ENCODE results near the gene WHAMM. TPM values are rescaled to one million over a fixed set of nuclear protein-coding genes. Genes with fewer than 3 reads are reported as not detected.

Gene WHAMM
- polyA plus RNA-seq, 2 of the 4 experiments (the other 2 are of a cell fraction): 5.1 to 5.6 TPM

DNA sequence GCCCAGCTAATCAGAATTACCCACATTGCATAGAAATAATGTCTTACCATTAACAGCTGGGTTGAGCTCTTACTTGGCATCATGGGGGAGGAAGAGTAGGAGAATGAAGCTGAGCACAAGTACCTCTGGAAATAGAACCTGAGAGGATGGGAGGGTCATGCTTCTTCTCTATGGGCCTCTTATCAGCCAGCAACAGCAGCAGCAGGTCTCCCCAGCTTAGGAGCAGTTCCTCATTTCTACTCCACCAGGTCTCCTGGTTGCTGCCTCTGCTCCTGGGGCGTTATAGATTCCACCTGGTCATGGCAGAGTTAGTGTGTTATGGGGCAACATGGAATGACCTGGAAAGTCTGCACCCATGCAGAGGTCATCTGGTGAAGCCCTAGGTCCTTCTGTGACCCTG is 6.9 kb upstream of the WHAMM start:
- no peak for DNase-seq (ENCODE audit: low read depth in 1 of 2, low spot score in 1 of 2)
- ChIA-PET CTCF (interaction anchor here (1.5 kb wide), 1 partner anchor 11 kb away, joined by 6 read pairs; no protein-coding TSS in a partner anchor), POLR2A (no interaction called here)
- Histone ChIP-seq H3K4me2 (no peak overlapping the region), H3K27ac (no peak overlapping the region), H3K4me1 (no peaks in the 10 kb centered on the region), H3K9me3 (no peaks in the 10 kb centered on the region), H3K4me3 (no peak overlapping the region)
- no peak for ATAC-seq
- WGBS (ENCODE audit: missing lambda C conversion rate): 0% methylated on average over 1 of the region's 1 CpG
- FAIRE-seq: no peak
- no peak for TF ChIP-seq JUNB (IDR thresholded peaks at IDR 0.05)
- TF ChIP-seq, protein P1, sequence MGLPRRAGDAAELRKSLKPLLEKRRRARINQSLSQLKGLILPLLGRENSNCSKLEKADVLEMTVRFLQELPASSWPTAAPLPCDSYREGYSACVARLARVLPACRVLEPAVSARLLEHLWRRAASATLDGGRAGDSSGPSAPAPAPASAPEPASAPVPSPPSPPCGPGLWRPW (IDR thresholded peaks at IDR 0.05): no peak
- no peak for TF ChIP-seq GATA3 (IDR thresholded peaks at IDR 0.05; ENCODE audit: borderline replicate concordance)
- no peak for TF ChIP-seq RARB (CRISPR knock-in tag; IDR thresholded peaks at IDR 0.05)
- no peak for TF ChIP-seq SMC3 (IDR thresholded peaks at IDR 0.05)
- no peak for TF ChIP-seq RNF2 (IDR thresholded peaks at IDR 0.05; ENCODE audit: borderline replicate concordance, low read depth)
- TF ChIP-seq ZSCAN20 (CRISPR knock-in tag; IDR thresholded peaks at IDR 0.05): no peak
- no peak for TF ChIP-seq CEBPB (IDR thresholded peaks at IDR 0.05)
- TF ChIP-seq TP53 (CRISPR knock-in tag; IDR thresholded peaks at IDR 0.05): no peak

DNA sequence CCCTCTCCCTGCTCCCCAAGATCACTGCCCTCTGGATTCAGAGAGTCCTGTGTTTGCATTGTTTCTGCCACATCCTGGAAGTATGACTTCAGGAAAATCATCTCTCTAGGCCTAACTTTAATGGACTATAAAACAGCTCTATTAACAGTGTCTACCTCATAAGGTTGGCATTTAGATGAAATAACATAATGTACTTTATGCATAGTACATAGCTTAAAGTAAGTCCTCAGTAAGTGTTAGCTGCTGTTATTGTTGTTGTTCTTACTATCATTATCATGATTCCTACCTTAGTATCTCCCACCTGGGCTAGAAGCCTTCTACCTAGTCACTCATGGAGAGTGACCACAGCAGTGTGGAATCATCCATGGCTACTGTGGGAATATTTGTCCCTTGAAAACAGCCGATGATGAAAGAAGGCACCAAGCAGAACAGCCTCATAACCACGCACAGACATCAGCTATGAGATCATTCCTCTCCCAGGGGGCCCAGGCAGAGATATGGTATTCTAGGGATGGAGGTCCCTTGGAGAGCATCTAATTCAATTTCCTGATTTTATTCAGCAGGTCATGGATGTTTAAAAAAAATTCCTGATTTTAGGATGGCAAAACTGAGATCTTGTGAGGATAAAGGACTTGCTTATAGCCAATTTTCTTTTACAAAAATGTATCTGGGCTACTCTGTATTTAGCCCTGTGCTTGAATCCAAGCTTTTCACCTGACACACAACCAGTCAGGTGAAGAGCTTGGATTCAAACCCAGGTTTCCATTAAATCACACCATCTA is 5.4 kb upstream of the WHAMM start:
- TF ChIP-seq, protein P2, sequence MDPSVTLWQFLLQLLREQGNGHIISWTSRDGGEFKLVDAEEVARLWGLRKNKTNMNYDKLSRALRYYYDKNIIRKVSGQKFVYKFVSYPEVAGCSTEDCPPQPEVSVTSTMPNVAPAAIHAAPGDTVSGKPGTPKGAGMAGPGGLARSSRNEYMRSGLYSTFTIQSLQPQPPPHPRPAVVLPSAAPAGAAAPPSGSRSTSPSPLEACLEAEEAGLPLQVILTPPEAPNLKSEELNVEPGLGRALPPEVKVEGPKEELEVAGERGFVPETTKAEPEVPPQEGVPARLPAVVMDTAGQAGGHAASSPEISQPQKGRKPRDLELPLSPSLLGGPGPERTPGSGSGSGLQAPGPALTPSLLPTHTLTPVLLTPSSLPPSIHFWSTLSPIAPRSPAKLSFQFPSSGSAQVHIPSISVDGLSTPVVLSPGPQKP (IDR thresholded peaks at IDR 0.05; ENCODE audit: low read depth, low read length): no peak
- TF ChIP-seq CEBPB (IDR thresholded peaks at IDR 0.05) (no peak), RAD21 (conservative IDR thresholded peaks at IDR 0.05 in 1 of 2, IDR thresholded peaks at IDR 0.05 in 1 of 2) (no peak)
- Histone ChIP-seq H3K27ac (no peak overlapping the region), H3K4me2 (no peak overlapping the region), H3K4me3 (no peak overlapping the region), H3K4me1 (peaks cover 5% of the 10 kb centered on the region; the same call in 1 of the 3 replicates), H3K9me3 (no peaks in the 10 kb centered on the region)
- ATAC-seq: no peak
- WGBS (ENCODE audit: missing lambda C conversion rate): 54% methylated on average over 2 of the region's 2 CpGs
- DNase-seq (ENCODE audit: low read depth in 1 of 2, low spot score in 1 of 2): no peak
- no peak for FAIRE-seq
- ChIA-PET CTCF (interaction anchor here (0.9 to 1.5 kb wide), 4 partner anchors 9 to 273 kb away, joined by 3 to 6 read pairs (median 4); no protein-coding TSS in a partner anchor), POLR2A (no interaction called here)

DNA sequence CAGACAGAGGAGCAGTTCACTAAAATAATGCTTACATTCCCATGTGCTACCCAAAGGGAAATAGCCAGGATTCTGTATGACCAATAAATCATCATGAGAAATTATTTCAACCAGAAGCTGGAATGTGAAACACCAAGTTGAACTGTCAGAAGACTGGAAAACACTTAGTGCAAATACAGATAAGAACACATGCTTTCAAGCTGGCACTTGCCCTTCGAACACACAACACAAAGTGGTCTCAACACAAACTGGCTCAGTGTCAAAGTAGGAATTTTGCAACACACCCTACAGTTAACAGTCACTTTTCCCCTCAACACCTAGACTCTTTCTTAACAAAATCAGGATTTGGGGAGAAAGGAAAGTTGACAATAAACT is 4.9 kb upstream of the WHAMM start:
- Histone ChIP-seq H3K9me3 (no peaks in the 10 kb centered on the region), H3K4me2 (no peak overlapping the region), H3K4me1 (peaks cover 6% of the 10 kb centered on the region; the same call in 1 of the 3 replicates), H3K27ac (no peak overlapping the region), H3K4me3 (no peak overlapping the region)
- ChIA-PET POLR2A (no interaction called here), CTCF (interaction anchor here (1.2 to 1.3 kb wide), 2 partner anchors 45 to 273 kb away, joined by 3 read pairs; no protein-coding TSS in a partner anchor)
- DNase-seq (ENCODE audit: low read depth in 1 of 2, low spot score in 1 of 2) (no peak), FAIRE-seq (no peak), ATAC-seq (no peak)
- TF ChIP-seq EHF (CRISPR knock-in tag; IDR thresholded peaks at IDR 0.05) (no peak), HOXA7 (CRISPR knock-in tag; IDR thresholded peaks at IDR 0.05) (no peak)
- TF ChIP-seq, protein P3, sequence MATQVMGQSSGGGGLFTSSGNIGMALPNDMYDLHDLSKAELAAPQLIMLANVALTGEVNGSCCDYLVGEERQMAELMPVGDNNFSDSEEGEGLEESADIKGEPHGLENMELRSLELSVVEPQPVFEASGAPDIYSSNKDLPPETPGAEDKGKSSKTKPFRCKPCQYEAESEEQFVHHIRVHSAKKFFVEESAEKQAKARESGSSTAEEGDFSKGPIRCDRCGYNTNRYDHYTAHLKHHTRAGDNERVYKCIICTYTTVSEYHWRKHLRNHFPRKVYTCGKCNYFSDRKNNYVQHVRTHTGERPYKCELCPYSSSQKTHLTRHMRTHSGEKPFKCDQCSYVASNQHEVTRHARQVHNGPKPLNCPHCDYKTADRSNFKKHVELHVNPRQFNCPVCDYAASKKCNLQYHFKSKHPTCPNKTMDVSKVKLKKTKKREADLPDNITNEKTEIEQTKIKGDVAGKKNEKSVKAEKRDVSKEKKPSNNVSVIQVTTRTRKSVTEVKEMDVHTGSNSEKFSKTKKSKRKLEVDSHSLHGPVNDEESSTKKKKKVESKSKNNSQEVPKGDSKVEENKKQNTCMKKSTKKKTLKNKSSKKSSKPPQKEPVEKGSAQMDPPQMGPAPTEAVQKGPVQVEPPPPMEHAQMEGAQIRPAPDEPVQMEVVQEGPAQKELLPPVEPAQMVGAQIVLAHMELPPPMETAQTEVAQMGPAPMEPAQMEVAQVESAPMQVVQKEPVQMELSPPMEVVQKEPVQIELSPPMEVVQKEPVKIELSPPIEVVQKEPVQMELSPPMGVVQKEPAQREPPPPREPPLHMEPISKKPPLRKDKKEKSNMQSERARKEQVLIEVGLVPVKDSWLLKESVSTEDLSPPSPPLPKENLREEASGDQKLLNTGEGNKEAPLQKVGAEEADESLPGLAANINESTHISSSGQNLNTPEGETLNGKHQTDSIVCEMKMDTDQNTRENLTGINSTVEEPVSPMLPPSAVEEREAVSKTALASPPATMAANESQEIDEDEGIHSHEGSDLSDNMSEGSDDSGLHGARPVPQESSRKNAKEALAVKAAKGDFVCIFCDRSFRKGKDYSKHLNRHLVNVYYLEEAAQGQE (IDR thresholded peaks at IDR 0.05): no peak
- 17% methylated on average over 1 of the region's 1 CpG for WGBS (ENCODE audit: missing lambda C conversion rate)
